ENCODE measurements around the gene ASB3.

GRCh38 chr2:53750041-53750768 is 36.5 kb downstream of the ASB3 start:
- TF ChIP-seq CTCF (IDR thresholded peaks at IDR 0.05), result no peak
- no peak for TF ChIP-seq POLR2A (IDR thresholded peaks at IDR 0.05)
